Prostate gland (tissue), 2 donors: ENCODE measurements around the gene EPS15.

Experiments
- POLR2AphosphoS5 ChIP-seq: sonication (generic); formaldehyde crosslinking; IDR thresholded peaks from one replicate; pipeline ENCODE4 v1.6.1; 2017; ENCODE audit warnings: antibody characterized with exemption
- TF ChIP-seq, protein P1 (sequence below), 4 experiments: fragments of 200-600 bp in 2 of 4; fragments of 450-650 bp in 2 of 4; sonication (generic) in 2 of 4; IDR thresholded peaks; 1 replicate in 3 of 4; 2 replicates in 1 of 4; pipeline ENCODE4 v1.5.1; 2016 to 2019; ENCODE audit warnings: antibody characterized with exemption in 4 of 4, mild to moderate bottlenecking in 2 of 4, moderate library complexity in 2 of 4

DNA sequence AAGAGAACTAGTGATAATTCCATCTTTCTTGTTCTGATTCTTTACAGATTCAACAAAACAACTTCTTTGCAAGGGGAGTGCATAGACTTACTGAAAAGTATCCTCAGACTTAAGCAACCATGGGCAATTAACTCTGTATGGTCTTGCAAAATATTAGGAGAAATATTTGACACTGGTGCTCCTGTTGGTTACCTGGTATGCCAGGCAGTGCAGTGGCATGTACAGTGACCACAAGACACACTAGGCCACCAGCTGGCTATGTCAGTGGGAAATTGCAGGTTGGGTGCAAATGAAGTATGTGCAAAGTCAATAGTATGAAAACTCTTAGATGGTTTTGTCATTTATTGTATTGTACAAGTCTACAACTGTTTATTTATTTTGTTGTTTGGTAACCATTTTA is 34.5 kb downstream of the EPS15 start:
- TF ChIP-seq, protein P1, sequence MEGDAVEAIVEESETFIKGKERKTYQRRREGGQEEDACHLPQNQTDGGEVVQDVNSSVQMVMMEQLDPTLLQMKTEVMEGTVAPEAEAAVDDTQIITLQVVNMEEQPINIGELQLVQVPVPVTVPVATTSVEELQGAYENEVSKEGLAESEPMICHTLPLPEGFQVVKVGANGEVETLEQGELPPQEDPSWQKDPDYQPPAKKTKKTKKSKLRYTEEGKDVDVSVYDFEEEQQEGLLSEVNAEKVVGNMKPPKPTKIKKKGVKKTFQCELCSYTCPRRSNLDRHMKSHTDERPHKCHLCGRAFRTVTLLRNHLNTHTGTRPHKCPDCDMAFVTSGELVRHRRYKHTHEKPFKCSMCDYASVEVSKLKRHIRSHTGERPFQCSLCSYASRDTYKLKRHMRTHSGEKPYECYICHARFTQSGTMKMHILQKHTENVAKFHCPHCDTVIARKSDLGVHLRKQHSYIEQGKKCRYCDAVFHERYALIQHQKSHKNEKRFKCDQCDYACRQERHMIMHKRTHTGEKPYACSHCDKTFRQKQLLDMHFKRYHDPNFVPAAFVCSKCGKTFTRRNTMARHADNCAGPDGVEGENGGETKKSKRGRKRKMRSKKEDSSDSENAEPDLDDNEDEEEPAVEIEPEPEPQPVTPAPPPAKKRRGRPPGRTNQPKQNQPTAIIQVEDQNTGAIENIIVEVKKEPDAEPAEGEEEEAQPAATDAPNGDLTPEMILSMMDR (IDR thresholded peaks at IDR 0.05) = no peak
- no peak for TF ChIP-seq POLR2AphosphoS5
